ENCODE measurements around the gene NLGN2. TPM values are rescaled to one million over a fixed set of nuclear protein-coding genes. Genes with fewer than 3 reads are reported as not detected.
"Not testable (repeated sequence)": the region's sequence is repeated elsewhere in the genome, so short reads cannot be mapped to it uniquely, and the experiment has no call there.

NLGN2 gene
- total RNA-seq (4.1 and 7.2 TPM in 2 replicates), polyA plus RNA-seq (4.3 and 6.6 TPM in 2 replicates)

DNA sequence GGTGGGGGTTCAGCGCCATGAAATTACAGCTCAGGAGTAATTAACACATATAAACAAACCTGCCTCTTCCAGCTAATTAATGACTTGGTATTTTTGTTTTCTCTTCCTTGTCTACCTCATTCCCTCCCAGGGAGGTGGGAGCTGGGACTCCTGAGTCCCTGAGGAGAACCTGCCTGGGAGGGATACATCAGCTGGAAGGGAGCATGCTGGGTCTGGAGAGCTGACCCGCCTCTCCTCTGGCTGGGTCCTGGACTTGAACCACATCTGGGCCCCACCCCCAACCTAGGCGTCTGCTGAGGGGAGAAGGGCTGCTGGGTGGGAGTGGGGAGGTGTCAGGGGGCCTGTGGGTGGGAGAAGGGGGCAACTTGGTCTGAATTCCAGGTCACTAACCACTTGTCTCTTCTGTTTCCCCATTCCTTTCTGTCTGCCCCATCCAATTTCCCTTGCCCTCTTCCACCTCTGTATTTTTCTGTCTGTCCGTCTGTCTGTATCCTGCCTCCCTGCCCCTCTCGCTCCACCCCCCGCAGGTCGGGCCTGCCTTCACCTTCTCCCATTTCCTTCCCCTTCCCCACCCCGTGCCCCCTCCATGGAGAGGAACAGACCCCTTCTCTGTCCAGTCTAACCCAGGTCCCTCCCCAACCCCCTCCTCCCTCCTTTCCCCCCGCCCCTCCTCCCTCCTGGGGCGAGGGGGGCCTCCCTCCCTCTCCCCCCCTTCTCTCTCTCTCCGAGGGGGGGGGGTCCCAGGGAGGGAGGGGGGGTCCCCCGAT, at the start of gene NLGN2:
Gene NLGN2 (plus strand): TSS at position 361 of the 767 bp plus-strand sequence. CDS start 411 bp downstream, outside the sequence.
- Histone ChIP-seq H3K4me3 (no peak within 1 kb of the TSS), H3K36me3 (replicated peaks; ENCODE audit: insufficient read depth, low read depth) (no peaks in the 10 kb centered on the region), H2AFZ (no peak within 1 kb of the TSS), H3K4me1 (ENCODE audit: insufficient read depth) (peaks cover 3% of the 10 kb centered on the region), H3K27ac (no peak within 1 kb of the TSS), H3K9me2 (replicated peaks; ENCODE audit: insufficient read depth) (no peaks in the 10 kb centered on the region), H3K9me3 (ENCODE audit: low read depth) (no peaks in the 10 kb centered on the region), H3K79me2 (peaks cover 9% of the 10 kb centered on the region), H4K20me1 (ENCODE audit: insufficient read depth, poor library complexity, severe bottlenecking) (no peaks in the 10 kb centered on the region), H3K27me3 (no peaks in the 10 kb centered on the region), H3K4me2 (peak within 1 kb of the TSS; percentile 97)
- no peak for DNase-seq (ENCODE audit: low spot score)
- 83% methylated on average over 2 of the region's 12 CpGs for WGBS (ENCODE audit: low lambda C conversion rate, missing lambda C conversion rate)
- TF ChIP-seq, protein P1, sequence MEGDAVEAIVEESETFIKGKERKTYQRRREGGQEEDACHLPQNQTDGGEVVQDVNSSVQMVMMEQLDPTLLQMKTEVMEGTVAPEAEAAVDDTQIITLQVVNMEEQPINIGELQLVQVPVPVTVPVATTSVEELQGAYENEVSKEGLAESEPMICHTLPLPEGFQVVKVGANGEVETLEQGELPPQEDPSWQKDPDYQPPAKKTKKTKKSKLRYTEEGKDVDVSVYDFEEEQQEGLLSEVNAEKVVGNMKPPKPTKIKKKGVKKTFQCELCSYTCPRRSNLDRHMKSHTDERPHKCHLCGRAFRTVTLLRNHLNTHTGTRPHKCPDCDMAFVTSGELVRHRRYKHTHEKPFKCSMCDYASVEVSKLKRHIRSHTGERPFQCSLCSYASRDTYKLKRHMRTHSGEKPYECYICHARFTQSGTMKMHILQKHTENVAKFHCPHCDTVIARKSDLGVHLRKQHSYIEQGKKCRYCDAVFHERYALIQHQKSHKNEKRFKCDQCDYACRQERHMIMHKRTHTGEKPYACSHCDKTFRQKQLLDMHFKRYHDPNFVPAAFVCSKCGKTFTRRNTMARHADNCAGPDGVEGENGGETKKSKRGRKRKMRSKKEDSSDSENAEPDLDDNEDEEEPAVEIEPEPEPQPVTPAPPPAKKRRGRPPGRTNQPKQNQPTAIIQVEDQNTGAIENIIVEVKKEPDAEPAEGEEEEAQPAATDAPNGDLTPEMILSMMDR (IDR thresholded peaks at IDR 0.05; ENCODE audit: poor library complexity) = no peak
- no peak for TF ChIP-seq EZH2 (IDR thresholded peaks at IDR 0.05; ENCODE audit: borderline replicate concordance)
- no peak for TF ChIP-seq EZH2phosphoT487 (IDR thresholded peaks at IDR 0.05; ENCODE audit: low read depth, severe bottlenecking, unreplicated experiment)

DNA sequence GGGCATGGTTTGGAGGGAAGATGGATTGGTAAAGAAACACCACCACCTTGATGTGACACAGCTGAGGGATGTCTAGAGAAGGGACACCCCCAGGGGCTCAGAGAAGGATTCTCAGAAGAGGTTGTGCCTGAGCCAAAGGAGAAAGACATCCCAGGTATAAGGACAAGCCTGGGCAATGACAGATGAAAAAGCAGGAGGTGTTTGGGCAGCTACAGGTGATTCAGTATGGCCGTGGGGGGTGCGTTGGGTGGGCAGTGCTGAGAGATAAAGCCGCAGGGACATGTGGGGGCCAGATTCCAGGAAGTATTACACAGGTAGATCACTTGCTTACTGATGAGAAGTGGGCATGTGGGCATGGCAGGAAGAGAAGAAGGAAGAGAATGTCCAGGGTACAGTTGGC, 45.7 kb upstream of the NLGN2 start:
- Histone ChIP-seq H3K4me1 (ENCODE audit: insufficient read depth) (no peaks in the 10 kb centered on the region), H3K9me3 (ENCODE audit: low read depth) (no peaks in the 10 kb centered on the region), H3K9me2 (replicated peaks; ENCODE audit: insufficient read depth) (no peaks in the 10 kb centered on the region), H3K79me2 (no peaks in the 10 kb centered on the region), H4K20me1 (ENCODE audit: insufficient read depth, poor library complexity, severe bottlenecking) (no peaks in the 10 kb centered on the region), H3K27ac (no peak overlapping the region), H3K27me3 (no peaks in the 10 kb centered on the region), H3K4me3 (no peak overlapping the region), H3K36me3 (replicated peaks; ENCODE audit: insufficient read depth, low read depth) (no peaks in the 10 kb centered on the region), H2AFZ (no peak overlapping the region), H3K4me2 (no peak overlapping the region)
- WGBS (ENCODE audit: low lambda C conversion rate, missing lambda C conversion rate) = 54% methylated on average over 3 of the region's 3 CpGs
- no peak for DNase-seq (ENCODE audit: low spot score)
- no peak for TF ChIP-seq EZH2 (IDR thresholded peaks at IDR 0.05; ENCODE audit: borderline replicate concordance)
- TF ChIP-seq, protein P1 (IDR thresholded peaks at IDR 0.05; ENCODE audit: poor library complexity) = no peak
- TF ChIP-seq EZH2phosphoT487 (IDR thresholded peaks at IDR 0.05; ENCODE audit: low read depth, severe bottlenecking, unreplicated experiment) = no peak

DNA sequence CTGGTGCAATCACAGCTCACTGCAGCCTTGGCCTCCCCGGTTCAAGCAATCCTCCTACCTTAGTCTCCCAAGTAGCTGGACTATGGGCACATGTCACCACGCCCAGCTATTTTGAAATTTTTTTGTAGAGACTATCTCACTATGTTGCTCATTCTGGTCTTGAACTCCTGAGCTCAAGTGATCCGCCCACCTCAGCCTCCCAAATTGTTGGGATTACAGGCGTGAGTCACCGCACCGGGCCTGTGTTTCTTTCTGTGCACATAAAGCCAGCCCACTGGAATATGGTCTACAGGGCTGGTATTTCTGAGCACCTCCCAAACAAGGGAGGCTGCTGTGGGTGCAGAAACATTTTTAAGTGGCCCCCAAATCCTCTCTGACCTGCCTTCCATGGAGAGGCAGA, 44.3 kb upstream of the NLGN2 start:
- Histone ChIP-seq H3K27ac (no peak overlapping the region), H3K27me3 (no peaks in the 10 kb centered on the region), H3K9me2 (replicated peaks; ENCODE audit: insufficient read depth) (no peaks in the 10 kb centered on the region), H3K4me1 (ENCODE audit: insufficient read depth) (no peaks in the 10 kb centered on the region), H3K79me2 (no peaks in the 10 kb centered on the region), H3K36me3 (replicated peaks; ENCODE audit: insufficient read depth, low read depth) (no peaks in the 10 kb centered on the region), H2AFZ (no peak overlapping the region), H3K4me3 (no peak overlapping the region), H4K20me1 (ENCODE audit: insufficient read depth, poor library complexity, severe bottlenecking) (no peaks in the 10 kb centered on the region), H3K9me3 (ENCODE audit: low read depth) (no peaks in the 10 kb centered on the region), H3K4me2 (no peak overlapping the region)
- DNase-seq (ENCODE audit: low spot score) = no peak
- TF ChIP-seq EZH2 (IDR thresholded peaks at IDR 0.05; ENCODE audit: borderline replicate concordance) (no peak), EZH2phosphoT487 (IDR thresholded peaks at IDR 0.05; ENCODE audit: low read depth, severe bottlenecking, unreplicated experiment) (no peak)
- TF ChIP-seq, protein P1 (IDR thresholded peaks at IDR 0.05; ENCODE audit: poor library complexity) = no peak
- 72% methylated on average over 6 of the region's 6 CpGs for WGBS (ENCODE audit: low lambda C conversion rate, missing lambda C conversion rate)

DNA sequence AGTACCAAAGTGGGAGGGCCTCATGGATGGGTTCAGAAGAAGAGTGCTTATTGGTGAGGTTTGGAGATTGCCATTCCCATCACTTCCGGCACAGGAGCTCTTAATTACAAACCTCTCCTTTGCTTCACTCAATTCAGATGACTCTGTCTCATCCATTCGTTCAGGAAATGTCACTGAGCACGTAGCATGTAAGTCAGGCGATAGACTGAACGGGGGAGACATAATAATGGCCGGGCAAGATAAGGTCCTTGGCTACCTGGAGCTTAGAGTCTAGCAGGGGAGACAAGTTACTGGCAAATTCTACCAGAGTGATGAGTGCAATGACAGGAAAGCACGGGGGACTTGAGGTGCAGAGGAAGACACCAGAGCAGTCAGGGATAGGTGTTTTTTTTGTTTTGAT, 41.7 kb upstream of the NLGN2 start:
- H4K20me1 ChIP-seq (ENCODE audit: insufficient read depth, poor library complexity, severe bottlenecking); H3K79me2 ChIP-seq; DNase-seq (ENCODE audit: low spot score); H2AFZ ChIP-seq; H3K27me3 ChIP-seq; H3K4me2 ChIP-seq; H3K27ac ChIP-seq; H3K4me1 ChIP-seq (ENCODE audit: insufficient read depth); H3K9me2 ChIP-seq (replicated peaks; ENCODE audit: insufficient read depth); H3K36me3 ChIP-seq (replicated peaks; ENCODE audit: insufficient read depth, low read depth); H3K4me3 ChIP-seq; H3K9me3 ChIP-seq (ENCODE audit: low read depth): not testable (repeated sequence)
- WGBS (ENCODE audit: low lambda C conversion rate, missing lambda C conversion rate) = 84% methylated on average over 7 of the region's 7 CpGs
